ENCODE results near the gene LMO2. TPM values are rescaled to one million over a fixed set of nuclear protein-coding genes. Genes with fewer than 3 reads are reported as not detected.

Gene LMO2
- total and polyA plus RNA-seq, 2 donors (not counting 1 experiment from before 2014, with no cell fraction given), result 6.2 to 10.7 TPM

GRCh38 chr11:33892906-33893594 lies 1.2 kb upstream of the LMO2 start:
- Mint-ChIP-seq H3K27ac (peak overlapping the region; percentile 95), H3K9me3 (ENCODE audit: insufficient read depth) (peaks cover 3% of the 10 kb centered on the region), H3K4me3 (peak overlapping the region; percentile 92), H3K27me3 (no peaks in the 10 kb centered on the region), H3K4me1 (peaks cover 67% of the 10 kb centered on the region)
- CTCF ChIA-PET, result interaction anchor here (1.0 to 5.3 kb wide), 7 partner anchors 20 to 95 kb away, joined by 3 to 21 read pairs (median 5); no protein-coding TSS in a partner anchor
- H3K4me1 ChIP-seq (ENCODE audit: control insufficient read depth in 2 of 2, insufficient read depth in 2 of 2, low read length in 2 of 2), result peaks cover 60 to 63% of the 10 kb centered on the region in 2 donors
- peak overlapping the region; percentile 84 for H2AFZ ChIP-seq (ENCODE audit: insufficient read depth, low read depth, low read length, poor library complexity, severe bottlenecking)
- POLR2A ChIA-PET, result interaction anchor here (0.6 to 2.3 kb wide), 2 partner anchors 15 to 26 kb away, joined by 3 to 11 read pairs; no protein-coding TSS in a partner anchor
- peak overlapping the region; percentile 82 for H3K4me2 ChIP-seq (replicated peaks; ENCODE audit: low read depth, low read length, poor library complexity, severe bottlenecking)
- TF ChIP-seq EZH2 (IDR thresholded peaks at IDR 0.05; ENCODE audit: borderline replicate concordance, insufficient read depth, low read depth, low read length, poor library complexity, severe bottlenecking), result no peak
- TF ChIP-seq, protein P1, sequence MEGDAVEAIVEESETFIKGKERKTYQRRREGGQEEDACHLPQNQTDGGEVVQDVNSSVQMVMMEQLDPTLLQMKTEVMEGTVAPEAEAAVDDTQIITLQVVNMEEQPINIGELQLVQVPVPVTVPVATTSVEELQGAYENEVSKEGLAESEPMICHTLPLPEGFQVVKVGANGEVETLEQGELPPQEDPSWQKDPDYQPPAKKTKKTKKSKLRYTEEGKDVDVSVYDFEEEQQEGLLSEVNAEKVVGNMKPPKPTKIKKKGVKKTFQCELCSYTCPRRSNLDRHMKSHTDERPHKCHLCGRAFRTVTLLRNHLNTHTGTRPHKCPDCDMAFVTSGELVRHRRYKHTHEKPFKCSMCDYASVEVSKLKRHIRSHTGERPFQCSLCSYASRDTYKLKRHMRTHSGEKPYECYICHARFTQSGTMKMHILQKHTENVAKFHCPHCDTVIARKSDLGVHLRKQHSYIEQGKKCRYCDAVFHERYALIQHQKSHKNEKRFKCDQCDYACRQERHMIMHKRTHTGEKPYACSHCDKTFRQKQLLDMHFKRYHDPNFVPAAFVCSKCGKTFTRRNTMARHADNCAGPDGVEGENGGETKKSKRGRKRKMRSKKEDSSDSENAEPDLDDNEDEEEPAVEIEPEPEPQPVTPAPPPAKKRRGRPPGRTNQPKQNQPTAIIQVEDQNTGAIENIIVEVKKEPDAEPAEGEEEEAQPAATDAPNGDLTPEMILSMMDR (IDR thresholded peaks at IDR 0.05), result no peak
- ATAC-seq (ENCODE audit: low read depth) (no peak), DNase-seq (peak; percentile 22)
- intact Hi-C loops (cut with micrococcal nuclease), result loop anchor here (1.0 kb wide), 2 partner anchors 23 to 28 kb away; no protein-coding TSS in a partner anchor
- H3K27ac ChIP-seq (ENCODE audit: low read length in 2 of 2), result peak overlapping the region; percentile 80 to 89
- H3K79me2 ChIP-seq (ENCODE audit: control insufficient read depth, insufficient read depth, low read length), result no peaks in the 10 kb centered on the region
- WGBS (ENCODE audit: insufficient coverage), result 65% methylated on average over 4 of the region's 11 CpGs
- no peaks in the 10 kb centered on the region for H3K36me3 ChIP-seq (replicated peaks in 1 of 2; ENCODE audit: control extremely low read depth in 1 of 2, control insufficient read depth in 1 of 2, extremely low read depth in 1 of 2, insufficient read depth in 2 of 2, low read length in 1 of 2)
- H3K27me3 ChIP-seq (replicated peaks in 1 of 4; ENCODE audit: control extremely low read depth in 1 of 4, control insufficient read depth in 3 of 4, insufficient read depth in 4 of 4, low read length in 3 of 4), result no peaks in the 10 kb centered on the region
- H3K4me3 ChIP-seq (ENCODE audit: control extremely low read depth in 1 of 5, extremely low read depth in 1 of 5, insufficient read depth in 1 of 5, low read depth in 2 of 5, low read length in 4 of 5), result peak overlapping the region in 3 of 5 experiments; percentile 60 to 74 (median 61)
- H3K9ac ChIP-seq (ENCODE audit: low read length), result peak overlapping the region; percentile 74
- H3K9me3 ChIP-seq (ENCODE audit: control extremely low read depth in 1 of 3, control insufficient read depth in 2 of 3, insufficient read depth in 1 of 3, low read length in 2 of 3), result no peaks in the 10 kb centered on the region
- H4K20me1 ChIP-seq (ENCODE audit: control insufficient read depth, insufficient read depth, low read length, poor library complexity, severe bottlenecking), result no peaks in the 10 kb centered on the region

DNA sequence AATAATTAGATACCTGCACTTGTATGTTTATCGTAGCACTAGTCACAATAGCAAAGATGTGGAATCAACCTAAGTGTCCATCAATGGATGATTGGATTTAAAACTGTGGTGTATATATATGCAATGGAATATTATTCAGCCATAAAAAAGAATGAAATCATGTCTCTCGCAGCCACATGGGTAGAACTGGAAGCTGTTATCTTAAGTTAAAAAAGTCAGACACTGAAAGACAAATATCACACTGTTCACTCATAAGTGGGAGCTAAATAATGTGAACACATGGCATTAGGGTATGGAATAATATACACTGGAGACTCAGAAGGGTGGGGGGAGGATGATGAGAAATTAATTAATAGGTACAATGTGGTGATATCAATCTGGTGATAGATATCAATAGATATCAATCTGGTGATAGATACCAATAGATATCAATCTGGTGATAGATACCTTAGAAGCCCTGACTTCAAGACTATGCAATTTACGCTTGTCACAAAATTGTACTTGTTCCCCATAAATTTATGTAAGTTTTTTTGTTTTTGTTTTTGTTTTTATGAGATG lies 2.0 kb downstream of the LMO2 start:
- no peak overlapping the region for H3K27ac ChIP-seq (ENCODE audit: low read length in 2 of 2)
- Mint-ChIP-seq H3K4me3 (no peak overlapping the region), H3K27ac (no peak overlapping the region), H3K4me1 (peaks cover 45% of the 10 kb centered on the region), H3K27me3 (no peaks in the 10 kb centered on the region), H3K9me3 (ENCODE audit: insufficient read depth) (peaks cover 3% of the 10 kb centered on the region)
- TF ChIP-seq, protein P1 (IDR thresholded peaks at IDR 0.05), result no peak
- TF ChIP-seq EZH2 (IDR thresholded peaks at IDR 0.05; ENCODE audit: borderline replicate concordance, insufficient read depth, low read depth, low read length, poor library complexity, severe bottlenecking), result no peak
- H3K79me2 ChIP-seq (ENCODE audit: control insufficient read depth, insufficient read depth, low read length), result no peaks in the 10 kb centered on the region
- H3K36me3 ChIP-seq (replicated peaks in 1 of 2; ENCODE audit: control extremely low read depth in 1 of 2, control insufficient read depth in 1 of 2, extremely low read depth in 1 of 2, insufficient read depth in 2 of 2, low read length in 1 of 2), result no peaks in the 10 kb centered on the region
- H2AFZ ChIP-seq (ENCODE audit: insufficient read depth, low read depth, low read length, poor library complexity, severe bottlenecking), result no peak overlapping the region
- no peak overlapping the region for H3K9ac ChIP-seq (ENCODE audit: low read length)
- no peaks in the 10 kb centered on the region for H3K27me3 ChIP-seq (replicated peaks in 1 of 4; ENCODE audit: control extremely low read depth in 1 of 4, control insufficient read depth in 3 of 4, insufficient read depth in 4 of 4, low read length in 3 of 4)
- no CpG with 5 or more reads among the region's 3 CpGs for WGBS (ENCODE audit: insufficient coverage)
- no peak overlapping the region for H3K4me2 ChIP-seq (replicated peaks; ENCODE audit: low read depth, low read length, poor library complexity, severe bottlenecking)
- ChIA-PET POLR2A (no interaction called here), CTCF (interaction anchor here (0.6 to 1.2 kb wide), 2 partner anchors 19 to 82 kb away, joined by 3 read pairs; no protein-coding TSS in a partner anchor)
- DNase-seq (no peak), ATAC-seq (ENCODE audit: low read depth) (no peak)
- no peaks in the 10 kb centered on the region for H4K20me1 ChIP-seq (ENCODE audit: control insufficient read depth, insufficient read depth, low read length, poor library complexity, severe bottlenecking)
- H3K4me1 ChIP-seq (ENCODE audit: control insufficient read depth in 2 of 2, insufficient read depth in 2 of 2, low read length in 2 of 2), result peaks cover 37 to 41% of the 10 kb centered on the region in 2 donors
- H3K9me3 ChIP-seq (ENCODE audit: control extremely low read depth in 1 of 3, control insufficient read depth in 2 of 3, insufficient read depth in 1 of 3, low read length in 2 of 3), result no peaks in the 10 kb centered on the region
- intact Hi-C loops (cut with micrococcal nuclease), result no loop called here
- no peak overlapping the region for H3K4me3 ChIP-seq (ENCODE audit: control extremely low read depth in 1 of 5, extremely low read depth in 1 of 5, insufficient read depth in 1 of 5, low read depth in 2 of 5, low read length in 4 of 5)
